GM18511 (cell line): Measurements from ENCODE around the gene SPINK4.

Source experiments
- ATAC-seq: cut with Tn5 transposase; IDR thresholded peaks from one replicate; pipeline ENCODE4 v1.9.1; 2021; ENCODE audit warnings: mild to moderate bottlenecking, moderate library complexity; ENCODE audit not compliant: unreplicated experiment

SPINK4 gene

DNA sequence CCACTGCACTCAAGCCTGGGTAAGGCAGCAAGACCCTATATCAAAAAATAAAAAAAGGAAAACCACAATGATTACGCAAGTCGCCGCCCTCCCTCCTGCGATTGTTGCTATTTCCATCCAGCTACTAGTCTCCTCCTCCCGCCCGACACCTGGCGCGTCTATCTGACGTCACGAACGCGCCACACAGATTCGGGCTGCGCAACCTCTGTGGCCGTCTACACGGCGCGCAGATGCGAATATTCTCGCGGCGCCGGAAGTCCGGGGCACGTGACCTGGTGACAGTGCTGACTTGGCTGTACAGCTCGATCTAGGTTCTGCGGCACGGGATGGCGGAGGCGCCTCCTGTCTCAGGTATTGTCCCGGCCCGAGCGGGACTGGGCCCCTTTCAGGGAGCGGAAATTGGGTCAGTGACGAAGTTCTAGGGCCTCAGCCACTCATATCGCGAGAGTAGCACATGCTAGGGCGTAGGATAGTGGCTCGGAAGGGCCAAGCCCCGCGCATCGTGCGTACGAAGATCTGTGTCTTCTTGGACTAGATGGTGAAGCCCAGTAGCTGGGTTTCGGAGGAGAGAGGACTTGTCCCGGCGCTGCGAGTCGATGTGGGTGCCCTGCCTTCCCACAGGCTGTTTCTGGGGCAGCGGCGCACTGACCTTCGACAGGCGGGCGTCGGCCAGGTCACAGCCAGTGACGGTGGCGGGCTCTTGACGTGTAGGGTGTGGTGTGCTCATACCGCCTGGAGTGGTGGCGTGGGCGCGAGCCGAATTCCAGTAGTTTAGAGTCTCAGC is 50.5 kb downstream of the SPINK4 start, which contains the start of gene NFX1:
TSS of gene NFX1 (plus strand) at position 270 of the 784 bp plus-strand sequence. CDS start at position 327, 57 bp downstream.
- peak; percentile 89 for ATAC-seq

DNA sequence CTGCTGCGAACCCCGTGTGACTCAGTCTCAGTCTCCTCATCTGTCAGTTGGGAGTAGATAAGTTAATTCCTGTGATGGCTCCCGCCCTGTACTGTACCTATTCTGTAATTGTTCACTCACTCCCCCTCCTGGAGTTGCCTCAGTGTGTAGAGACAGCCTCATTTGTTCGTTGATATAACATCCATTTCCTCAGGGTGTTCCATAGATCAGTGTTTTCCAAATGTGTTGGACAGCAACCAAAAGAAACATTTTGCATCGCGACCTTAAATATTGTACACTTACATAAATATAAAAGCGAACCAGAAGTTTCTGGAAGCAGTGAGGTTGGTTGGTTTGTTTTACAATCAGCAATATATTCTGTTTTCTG is 51.0 kb downstream of the SPINK4 start:
- no peak for ATAC-seq

DNA sequence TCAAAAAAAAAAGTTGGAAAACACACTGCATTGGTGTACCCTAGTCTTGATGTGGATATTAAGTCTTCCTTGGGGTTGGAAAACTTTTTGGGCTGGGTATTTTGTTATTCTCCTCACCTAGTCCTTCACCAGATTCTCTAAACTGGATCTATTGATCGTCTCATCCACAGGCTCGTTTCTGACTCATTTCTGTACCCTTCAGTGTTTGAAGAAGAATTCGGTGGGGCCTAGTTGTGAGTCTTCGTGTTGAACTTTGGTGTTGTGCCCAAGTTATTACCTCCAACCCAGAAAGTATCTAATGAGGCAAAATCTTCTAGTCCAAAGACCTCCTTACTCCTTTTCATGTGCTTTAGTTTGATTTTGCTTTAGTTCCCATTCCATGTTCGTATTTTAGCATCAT is 51.9 kb downstream of the SPINK4 start:
- no peak for ATAC-seq

DNA sequence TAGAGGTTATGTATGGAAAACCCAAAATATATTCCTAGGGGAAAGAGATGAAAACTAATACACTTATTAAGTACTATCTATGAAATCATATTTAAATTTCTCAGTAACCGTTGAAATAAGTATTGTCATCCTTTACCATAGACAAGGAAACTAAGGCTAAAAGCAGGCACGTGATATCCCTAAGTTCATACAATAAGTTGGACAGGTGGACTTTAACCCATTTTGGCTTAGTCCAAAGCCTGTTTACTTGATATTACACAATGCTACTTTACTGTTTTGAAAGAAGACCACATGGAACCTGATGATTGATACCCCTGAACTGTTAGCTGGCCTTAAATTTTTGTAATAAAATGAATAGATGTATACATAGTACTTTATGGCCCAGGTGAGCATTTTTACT is 53.8 kb downstream of the SPINK4 start:
- ATAC-seq = no peak

DNA sequence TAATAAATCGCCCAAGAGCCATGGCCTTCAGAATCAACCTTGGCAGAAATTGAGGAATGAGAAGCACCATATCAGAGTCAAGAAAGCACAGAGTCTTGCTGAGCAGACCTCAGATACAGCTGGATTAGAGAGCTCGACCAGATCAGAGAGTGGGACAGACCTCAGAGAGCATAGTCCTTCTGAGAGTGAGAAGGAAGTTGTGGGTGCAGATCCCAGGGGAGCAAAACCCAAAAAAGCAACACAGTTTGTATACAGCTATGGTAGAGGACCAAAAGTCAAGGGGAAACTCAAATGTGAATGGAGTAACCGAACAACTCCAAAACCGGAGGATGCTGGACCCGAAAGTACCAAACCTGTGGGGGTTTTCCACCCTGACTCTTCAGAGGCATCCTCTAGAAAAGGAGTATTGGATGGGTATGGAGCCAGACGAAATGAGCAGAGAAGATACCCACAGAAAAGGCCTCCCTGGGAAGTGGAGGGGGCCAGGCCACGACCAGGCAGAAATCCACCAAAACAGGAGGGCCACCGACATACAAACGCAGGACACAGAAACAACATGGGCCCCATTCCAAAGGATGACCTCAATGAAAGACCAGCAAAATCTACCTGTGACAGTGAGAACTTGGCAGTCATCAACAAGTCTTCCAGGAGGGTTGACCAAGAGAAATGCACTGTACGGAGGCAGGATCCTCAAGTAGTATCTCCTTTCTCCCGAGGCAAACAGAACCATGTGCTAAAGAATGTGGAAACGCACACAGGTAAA is 54.9 kb downstream of the SPINK4 start:
- no peak for ATAC-seq

DNA sequence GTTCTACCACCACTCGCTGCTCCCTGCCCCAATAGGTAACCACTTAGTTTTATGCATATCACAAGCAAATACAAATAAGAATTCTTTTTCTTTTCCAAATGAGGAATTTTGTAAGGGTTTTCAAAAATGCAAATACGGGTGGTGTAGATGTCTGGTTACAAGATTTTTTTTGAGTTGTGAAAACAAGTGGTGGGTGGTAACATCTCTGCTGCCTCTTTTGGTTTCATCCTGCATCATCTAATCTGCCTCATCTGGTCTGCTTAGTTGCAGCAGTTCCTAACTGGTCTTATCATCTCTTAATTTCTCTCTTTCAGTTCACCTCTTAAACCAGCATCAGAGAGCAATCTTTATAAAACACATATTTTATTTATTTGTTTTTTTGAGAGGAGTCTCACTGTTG is 55.6 kb downstream of the SPINK4 start:
- peak; percentile 45 for ATAC-seq

DNA sequence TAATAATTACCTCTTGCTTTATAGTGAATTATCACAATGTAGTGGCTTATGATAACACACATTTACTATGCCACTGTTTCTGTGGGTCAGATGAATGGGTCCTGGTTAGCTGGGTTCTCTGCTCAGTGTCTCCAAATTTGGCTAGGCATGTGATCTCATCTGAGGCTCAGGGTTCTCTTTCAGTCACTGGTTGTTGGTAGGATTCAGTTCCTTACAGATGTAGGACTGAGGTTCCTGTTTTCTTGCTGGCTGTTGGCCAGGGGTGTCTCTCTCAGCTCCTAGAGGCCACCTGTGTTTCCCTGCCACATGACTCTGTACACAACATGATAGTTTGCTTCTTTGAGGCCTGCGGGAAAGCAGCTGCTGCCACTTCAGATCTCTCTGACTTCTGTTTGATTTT is 57.5 kb downstream of the SPINK4 start:
- ATAC-seq = peak; percentile 85
